GM04504 (cell line): ENCODE results near the gene VPS26C.

ENCODE experiments used
- DNase-seq: peaks from one replicate; pipeline ENCODE4 v3.0.0-alpha.2; 2012; ENCODE audit warnings: low read depth

The VPS26C gene

DNA sequence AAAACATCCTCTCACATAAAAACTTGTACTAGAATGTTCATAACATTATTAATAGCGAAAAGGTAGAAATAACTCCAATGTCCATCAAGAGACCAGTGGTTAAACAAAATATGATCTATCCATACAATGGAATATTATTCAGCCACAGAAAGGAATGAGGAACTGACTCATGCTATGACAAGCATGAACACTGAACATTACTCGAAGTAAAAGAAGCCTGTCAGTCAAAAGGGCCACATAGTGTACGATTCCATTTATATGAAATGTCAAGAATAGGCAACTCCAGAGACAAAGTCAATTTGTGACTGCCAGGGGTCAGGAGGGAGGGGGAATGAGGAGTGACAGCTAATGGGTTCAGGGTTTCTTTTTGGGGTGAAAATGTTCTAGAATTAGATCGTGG, 2.3 kb downstream of the VPS26C start:
- no peak for DNase-seq

DNA sequence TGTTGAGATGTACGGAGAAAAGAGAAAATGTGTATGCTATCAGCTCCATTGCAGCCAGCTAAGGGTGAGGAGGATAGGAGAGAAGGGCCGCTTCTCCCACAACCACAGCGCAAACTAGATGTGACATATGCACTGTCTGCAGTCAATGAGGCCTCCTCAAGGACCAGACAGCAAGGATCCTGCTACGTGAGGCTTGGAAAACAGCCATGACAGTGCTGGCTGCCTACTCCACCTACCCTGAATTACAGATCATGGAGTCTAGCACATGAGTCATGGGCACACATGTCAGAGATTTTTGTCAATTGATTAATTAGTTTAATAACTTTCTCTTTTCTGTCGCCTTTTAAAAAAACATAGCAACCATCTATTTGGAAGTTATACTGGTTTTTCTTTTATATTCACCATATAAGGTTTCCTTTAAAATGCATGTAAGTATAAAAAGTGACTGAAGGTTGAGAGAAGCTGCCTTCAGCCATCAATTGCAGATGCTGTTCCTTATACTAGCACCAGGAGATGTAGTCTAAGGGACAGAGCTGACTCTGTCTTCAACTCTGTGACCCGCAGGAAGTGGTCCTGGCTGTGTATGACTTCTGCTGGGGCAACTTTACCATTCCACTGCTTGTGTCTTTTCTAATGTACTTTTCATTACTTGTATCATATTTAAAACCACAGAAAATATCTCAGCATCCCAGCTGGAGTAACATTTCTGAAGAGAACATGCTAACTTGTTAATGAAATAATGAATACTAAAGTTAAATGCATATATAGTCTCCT, 3.1 kb downstream of the VPS26C start:
- no peak for DNase-seq

DNA sequence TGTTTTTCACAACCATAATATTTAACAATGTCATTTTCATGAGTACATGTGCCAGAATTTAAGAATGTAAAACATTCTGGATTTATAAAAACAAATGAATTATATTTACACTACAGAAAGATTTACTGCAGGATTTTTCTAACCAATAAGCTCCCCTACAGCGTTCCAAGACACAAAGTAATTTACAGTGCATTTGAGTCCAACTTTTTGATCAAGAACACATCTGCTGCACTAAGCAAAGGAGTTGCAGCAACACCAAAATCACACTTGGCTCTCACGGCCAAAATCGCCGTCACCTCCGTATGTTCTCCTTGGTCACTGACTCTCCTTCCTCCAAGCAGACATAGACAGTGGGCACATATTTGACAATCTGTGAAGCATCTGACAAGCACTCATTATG, 7.7 kb downstream of the VPS26C start:
- DNase-seq = no peak

DNA sequence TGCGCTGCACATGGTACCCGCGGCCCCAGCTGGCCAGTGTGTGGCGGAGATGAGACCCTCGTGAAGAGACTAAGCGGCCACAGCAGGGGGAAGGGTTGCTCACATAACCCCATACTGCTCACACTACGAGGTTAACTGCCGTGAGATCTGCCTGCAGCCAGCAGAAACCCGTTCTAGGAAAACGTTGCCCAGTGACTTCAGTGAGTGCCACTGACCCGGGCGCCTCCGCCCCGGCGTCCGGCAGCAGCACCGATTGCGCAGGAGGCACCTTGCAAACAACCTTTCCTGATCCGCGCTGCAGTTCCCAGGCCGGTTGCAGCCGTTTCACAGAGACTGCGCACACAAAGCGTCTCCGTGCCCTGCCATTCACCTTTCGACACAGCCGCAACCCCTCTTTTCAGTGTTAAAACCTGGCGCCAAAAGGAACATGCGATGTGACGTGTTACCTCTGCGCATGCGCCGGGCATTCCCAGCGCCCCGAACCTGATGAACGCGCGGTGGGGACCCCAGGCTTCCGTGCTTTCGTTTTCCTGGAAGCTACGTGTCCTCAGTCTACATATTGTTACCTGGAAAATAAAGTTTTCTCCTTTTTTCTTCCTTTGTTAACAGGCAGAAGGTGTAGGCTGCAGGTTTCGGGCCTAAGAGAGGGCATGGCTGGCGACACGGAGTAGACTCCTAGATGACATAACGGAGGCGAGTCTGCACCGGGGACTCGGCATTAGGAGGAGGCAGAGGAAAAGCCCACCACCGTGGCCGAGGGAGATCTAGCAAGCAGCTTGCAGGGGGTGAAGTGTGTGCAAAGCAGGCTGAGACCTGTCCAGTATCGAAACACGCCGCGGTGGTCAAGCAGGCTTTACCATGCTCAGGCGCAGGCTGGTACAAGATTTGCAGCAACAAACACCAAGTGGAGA, 8.9 kb downstream of the VPS26C start:
- no peak for DNase-seq

DNA sequence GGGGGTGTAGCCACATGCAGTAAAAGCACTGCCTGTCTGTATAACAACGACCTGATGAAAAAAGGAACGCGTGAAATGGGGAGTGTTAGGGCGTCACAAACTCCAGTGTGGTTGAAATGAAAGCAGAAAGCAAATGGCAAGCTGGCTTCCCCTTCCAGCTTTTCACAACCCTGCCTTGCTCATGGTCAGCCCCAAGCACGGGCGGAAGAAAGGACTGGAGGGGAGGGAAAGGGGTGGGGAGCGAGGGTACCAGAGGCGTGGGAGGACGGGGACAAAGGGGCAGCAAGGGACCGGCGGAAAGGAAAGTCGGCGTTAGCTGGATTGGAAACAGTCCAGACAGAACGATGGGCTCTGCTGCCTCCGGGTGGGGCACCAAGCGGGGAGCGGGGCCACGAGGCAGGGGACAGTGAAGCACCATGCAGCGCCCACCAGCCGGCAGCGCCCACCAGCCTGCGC, 9.6 kb downstream of the VPS26C start:
- DNase-seq = no peak

DNA sequence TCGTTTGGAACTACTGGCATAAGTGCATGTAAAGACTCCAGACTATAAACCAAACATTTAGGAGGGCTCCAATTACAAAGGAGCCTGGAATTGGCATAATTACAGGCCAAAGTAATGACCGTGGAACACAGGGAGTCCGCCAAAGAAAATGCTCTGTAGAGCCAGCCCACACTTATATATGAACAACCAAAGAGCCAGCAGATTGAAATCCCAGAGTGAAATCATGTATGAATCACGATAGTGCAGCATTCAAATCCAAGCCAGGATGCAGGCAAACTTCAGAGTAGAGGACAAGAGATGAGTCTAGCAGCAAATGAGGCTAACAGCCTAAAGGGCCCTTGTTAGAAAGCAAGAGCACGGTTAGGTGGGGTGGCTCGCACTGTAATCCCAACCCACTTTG, 13.1 kb downstream of the VPS26C start:
- DNase-seq = no peak

DNA sequence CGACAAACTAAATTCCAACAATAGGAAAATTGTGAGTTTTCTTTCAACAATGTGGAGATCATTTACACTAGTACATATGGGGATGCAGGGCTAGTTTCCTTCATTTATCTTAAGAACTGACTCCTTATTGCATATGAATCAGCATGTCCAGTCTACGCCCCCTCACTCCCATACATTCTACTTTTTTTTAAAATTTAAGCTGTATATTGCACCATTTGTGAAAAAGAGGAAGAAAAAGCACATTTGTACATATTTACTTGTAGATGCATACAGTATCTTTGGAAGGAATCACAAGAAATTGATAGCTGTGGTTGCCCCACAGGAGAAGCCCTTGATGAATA, 15.9 kb downstream of the VPS26C start:
- DNase-seq = no peak

DNA sequence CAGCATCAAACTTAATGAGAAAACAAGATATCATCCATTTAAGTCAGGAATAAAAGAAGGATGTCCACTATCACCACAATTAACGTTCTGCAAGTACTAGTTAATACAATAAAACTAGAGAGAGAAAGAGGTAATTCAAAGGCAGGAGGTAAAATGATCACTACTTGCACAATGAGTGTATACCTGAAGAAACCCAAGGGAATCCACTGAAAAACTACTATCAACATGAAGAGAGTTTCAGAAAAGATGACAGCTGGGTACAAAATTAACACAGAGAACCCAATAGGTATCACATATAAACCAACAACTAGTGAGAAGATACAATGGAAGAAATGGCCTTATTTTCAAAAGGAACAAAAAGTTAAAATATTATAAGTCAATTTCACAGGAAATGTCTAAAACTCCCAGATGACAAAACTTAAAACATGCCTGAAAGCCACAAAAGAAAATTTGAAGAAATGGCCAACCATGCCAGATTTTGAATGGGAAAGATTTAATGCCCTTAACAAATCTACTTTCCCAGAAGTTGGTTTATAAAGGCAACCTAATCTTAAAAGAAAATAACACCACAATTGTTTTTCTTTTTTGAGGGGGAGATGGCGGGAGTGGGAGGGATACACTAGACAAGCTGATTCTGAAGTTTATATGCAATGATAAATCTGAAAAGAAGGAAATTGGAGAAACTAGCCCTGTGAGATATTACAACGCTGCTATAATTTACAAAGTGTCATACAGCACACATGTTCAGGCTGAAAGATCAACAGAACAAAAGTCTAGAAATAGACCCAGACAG, 17.8 kb downstream of the VPS26C start:
- no peak for DNase-seq

DNA sequence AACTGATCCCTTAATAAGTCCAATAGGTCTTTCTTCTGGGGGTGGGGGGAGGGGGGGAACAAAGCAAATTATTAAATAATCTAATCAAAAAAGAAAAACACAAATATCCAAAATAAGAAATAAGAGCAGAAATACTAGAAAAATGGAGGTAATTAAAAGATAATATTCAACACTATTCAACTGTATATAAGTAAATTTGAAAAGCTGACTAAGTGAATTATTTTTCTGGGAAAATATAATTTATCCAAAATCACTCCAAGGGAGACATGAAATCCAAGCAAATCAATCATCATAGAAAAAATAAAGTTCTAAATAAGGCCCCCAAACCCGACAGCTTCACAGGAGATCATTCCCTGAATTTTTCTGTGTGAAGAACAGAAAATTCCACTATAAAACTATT, 18.8 kb downstream of the VPS26C start:
- no peak for DNase-seq

DNA sequence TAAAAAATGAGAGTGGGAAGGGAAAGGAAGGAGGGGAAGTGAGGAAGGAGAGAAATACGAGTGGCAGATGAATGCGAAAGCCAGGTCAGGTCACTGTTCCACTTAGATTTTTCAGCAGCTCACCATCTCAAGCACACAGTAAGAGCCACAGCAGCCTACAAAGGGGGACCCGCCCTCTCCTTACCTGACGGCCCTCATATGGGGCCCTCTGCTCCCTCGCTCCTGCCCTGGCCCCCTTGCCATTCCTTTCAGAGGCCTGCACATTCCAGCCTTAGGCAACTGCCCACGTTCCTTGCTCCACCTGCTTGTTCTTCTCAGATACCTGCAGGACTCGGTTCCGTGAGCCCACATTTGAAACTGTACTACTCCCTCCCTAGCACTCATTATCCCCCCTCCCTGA, 22.0 kb downstream of the VPS26C start:
- DNase-seq = no peak

DNA sequence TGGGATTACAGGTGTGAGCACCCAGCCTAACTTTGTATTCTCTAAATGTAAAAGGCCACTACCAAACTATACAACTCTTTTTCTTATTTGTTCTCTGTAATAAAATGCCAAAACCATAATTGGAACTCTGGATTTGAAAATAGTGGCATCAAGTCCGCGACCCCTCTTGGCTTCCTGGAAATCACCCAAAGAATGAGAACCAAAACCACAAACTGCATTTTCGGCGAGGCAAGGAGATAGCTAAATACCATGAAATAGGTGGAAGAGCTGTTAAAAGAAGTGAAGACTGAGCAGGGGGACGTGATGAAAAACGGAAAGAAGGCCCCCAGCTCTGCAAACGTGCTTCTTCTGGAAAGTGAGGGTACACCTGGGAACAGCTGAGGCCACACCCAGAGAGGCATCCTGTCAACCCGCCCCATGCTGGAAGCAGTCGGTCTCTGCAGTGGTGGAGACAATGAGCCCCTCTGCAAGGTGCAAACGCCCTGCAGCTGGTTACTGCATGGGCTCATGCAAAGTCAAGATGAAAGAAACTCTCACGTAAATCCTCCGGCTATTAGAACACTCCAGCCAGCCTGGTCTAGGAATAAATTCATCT, 22.5 kb downstream of the VPS26C start:
- no peak for DNase-seq

DNA sequence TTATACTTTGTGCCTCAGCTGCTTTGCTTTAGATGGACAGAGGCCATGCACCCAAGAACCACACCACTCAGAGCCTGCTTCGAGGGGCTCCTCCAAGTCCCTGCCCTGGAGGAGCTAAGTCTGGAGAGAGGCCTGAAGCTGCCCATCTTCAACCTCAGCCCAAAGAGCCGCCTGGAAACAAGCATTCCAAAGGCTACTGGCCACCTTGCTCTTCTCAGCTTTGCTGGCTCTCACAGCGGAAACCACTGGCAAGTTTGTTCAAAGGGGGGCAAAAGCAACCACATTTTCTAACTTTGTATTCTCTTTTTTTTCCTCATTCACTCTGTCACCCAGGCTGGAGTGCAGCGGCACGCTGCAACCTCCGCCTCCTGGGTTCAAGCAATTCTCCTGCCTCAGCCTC, 23.2 kb downstream of the VPS26C start:
- no peak for DNase-seq

DNA sequence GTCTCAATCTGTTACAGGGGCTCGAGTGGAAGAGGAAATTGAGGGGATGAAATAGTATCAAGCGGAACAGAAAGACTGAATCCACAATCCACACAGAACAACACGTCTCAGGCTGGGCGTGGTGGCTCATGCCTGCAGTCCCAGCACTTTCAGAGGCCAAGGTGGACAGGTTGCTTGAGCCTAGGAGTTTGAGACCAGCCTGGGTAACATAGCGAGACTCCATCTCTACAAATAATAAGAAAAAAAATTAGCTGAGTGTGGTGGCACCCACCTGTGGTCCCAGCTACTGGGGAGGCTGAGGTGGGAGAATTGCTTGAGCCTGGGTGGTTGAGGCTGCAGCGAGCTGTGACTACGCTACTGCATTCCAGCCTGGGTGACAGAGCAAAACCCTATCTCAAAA, 25.7 kb downstream of the VPS26C start:
- DNase-seq = no peak

DNA sequence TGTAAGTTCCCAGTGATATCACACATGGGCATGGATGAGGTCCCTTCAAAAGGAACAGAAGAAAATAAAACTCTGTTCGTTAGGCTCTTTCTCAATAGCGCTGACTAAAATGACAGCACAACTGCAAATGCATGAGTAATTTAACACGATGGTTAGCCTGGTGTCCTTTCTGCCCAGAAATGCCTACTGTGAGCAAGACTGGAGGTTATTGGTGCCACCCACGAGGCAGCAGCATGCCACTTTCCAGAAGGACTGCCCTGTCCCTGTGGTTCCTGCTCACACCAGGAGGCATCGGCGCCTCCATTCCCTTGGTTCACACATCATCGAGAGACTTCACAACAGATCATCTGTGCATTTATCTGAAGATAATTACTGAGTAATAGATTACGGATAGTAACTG, 26.2 kb downstream of the VPS26C start:
- no peak for DNase-seq

DNA sequence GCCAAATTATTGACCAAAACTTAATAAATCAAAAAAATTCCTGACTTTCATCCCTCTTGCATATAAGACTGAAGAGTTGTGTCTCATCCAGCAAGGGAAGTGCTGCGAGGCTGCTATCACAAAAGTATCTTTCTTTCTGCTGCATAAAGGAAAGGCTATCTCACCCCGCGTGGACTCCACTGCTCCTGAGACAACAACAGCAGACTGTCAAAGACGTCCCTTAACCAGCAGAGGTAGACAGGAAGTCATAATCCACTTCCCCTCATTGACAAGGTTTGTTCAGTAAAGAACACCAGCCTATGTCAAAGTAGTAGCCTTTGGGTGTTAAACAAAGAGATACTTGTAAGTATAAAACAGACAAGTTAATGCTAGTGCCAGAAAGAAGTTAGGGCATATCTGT, 29.4 kb downstream of the VPS26C start:
- DNase-seq = no peak

DNA sequence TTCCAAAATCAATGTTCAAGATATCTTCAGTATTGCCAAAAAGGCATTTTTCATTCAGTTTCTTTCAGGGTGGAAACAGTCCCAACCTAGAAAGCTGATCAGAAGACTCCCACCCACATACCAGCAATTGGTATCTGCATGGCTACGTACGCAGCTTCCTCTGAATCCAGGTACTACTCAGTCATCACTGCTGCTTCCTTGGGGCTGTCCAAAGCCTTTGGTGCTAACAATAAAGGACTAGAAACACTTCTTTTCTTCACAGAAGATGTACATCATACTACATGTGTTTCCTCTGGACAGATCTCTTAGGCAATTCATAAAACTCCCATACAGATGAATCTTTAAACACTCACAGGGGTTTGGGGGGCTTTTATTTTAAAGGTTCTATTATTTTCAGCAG, 29.8 kb downstream of the VPS26C start:
- no peak for DNase-seq

DNA sequence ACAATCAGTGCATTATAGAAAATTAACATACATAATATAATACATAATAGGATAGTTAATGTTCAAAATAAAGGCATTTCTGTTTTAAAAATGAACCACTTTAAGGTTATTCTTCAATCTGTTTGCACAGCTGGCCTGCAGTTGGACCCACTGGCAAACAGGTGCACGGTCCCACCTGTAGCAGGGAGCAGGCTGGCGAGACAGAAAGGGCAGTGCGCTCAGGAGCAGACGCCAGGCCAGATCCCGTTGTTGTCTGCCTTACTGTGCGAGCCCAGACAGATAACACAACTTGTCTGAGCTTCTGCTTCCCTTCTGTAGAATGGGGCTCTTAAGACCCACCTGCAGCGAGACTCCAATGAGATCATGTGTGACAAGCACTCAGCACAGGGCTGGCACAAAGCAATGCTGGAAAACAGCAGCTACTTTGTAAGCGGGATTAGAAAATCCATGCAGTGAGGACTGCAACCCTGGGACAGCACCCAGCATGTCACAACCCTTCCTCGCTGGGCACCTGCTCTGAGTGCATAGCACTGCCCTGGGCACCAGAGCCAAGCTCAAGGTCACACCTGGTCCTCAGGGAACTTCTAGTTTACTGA, 33.5 kb downstream of the VPS26C start:
- no peak for DNase-seq

DNA sequence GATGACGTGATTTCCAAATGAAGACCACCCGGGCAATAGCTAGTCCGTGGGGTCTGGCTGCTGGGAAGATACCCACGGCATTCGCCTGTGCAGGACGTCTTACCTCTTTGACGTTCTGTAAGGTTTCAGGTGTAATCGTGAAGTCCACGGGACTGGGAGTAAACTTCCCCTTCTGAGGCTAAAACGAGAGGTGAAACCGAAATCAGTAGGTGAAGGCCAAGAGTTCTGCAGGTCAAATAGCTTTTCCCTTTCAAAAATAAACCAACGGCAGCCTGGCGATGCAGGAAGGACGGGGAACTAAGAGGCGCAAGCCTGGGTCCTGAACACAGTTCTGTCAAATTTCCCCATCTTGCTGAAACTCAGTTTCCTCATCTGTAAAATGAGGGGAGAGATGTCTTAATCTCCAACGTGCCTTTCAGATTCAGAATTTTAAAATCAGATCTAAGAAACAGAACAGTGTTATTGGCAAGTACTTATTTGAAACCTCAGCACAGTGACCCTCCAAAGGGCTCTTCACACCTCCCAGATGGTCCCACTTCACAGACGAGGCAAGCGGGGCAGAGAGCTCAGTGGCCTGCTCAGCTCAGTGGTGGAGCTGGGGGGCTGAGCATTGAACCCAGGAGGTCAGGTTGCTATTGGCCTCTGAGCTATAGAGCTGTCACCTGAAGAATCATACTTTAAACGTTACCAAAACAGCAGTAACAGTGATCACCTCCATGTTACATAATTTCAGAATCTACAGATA, 34.7 kb downstream of the VPS26C start:
- DNase-seq = no peak

DNA sequence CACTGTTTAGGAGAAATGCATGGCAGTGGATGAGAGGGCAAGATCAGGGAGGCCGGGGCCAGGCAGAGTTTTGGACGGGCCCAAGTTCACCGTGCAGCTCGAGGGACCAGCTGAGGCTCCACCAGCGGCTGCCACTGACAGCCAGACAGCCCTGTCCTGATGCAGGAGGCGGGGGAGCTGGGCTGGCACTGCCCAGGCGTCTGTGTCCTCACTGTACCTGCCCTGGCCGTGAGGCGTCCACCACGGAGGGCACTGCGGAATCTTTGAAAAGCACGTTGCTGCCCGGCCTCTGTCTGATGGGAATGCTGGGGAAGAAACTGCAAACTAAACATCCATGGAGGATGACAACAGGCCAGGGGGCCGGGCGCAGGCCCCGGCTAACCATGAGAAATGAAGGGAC, 35.5 kb downstream of the VPS26C start:
- DNase-seq = no peak

DNA sequence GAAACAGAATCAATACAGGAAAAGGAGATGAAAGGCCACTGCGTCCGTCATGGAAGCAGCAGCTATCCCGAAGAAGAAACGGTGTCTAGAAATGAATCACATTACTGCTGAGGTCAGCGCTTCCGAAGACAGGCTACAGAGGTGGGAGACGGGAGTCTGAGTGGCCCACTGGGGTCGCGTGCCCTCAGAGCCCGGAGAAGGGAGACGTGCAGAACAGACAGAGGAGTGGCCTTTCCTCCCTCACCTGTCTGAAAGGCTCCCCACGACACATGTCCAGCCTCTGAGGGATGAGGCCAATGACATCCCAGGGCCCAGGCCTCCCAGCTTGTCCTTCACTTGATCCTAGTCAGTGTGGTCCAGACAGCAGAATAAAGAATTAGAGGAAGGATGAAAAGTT, 35.9 kb downstream of the VPS26C start:
- no peak for DNase-seq

DNA sequence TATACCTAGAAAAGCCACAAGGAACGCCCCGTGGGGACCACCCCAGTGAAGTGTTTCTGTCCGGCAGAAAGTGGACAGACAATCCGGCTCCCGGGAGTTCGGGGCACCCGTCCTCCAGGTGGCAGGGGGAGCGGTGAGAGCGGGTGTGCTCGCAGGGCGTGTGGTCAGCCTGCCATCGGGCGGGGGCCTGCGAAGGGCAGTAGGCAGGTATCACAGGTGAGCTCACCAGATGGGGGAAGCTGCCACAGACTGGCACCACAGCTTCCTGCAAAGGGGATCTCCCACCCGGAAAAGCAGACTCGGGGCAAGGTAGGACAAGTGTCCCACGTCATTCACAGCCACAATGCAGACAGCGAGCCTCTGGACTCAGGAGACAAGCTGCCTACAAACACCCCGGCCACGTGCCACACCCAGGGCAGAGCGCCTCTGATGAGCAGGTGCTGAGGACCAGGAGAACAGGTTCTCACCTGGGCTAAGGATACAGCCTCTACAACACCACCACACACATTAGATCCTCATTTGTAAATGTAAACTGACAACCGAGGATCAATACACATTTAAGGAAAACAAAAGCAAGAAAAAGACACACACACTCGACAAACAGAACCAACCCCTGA, 36.4 kb downstream of the VPS26C start:
- DNase-seq = no peak
